T1000 (cell line): ENCODE measurements around the gene DDAH1.
"Not testable (repeated sequence)": the region's sequence is repeated elsewhere in the genome, so short reads cannot be mapped to it uniquely, and the experiment has no call there.

Experiments used
- DNase-seq: peaks from one replicate; lab custom pipeline; 2025; ENCODE audit warnings: mixed read lengths; lab: John Stamatoyannopoulos, UW

Gene DDAH1

GRCh38 chr1:85465099-85465785 lies at the start of gene DDAH1:
Gene DDAH1 (minus strand): TSS chr1:85465159. CDS start chr1:85465045, 114 bp downstream.
- no peak for DNase-seq

GRCh38 chr1:85513998-85514397 lies 49.0 kb upstream of the DDAH1 start:
- DNase-seq = not testable (repeated sequence)

GRCh38 chr1:85504417-85504816 lies 39.5 kb upstream of the DDAH1 start:
- DNase-seq = no peak

GRCh38 chr1:85502625-85503083 lies 37.7 kb upstream of the DDAH1 start:
- DNase-seq = no peak

- no peak for DNase-seq
Measured at GRCh38 chr1:85502171-85502570, 37.2 kb upstream of the DDAH1 start.

- DNase-seq = no peak
Measured at GRCh38 chr1:85501355-85501898, 36.5 kb upstream of the DDAH1 start.

- DNase-seq = no peak
Measured at GRCh38 chr1:85496941-85497582, 32.1 kb upstream of the DDAH1 start.

- peak; percentile 57 for DNase-seq
Measured at GRCh38 chr1:85495556-85495955, 30.6 kb upstream of the DDAH1 start.

- DNase-seq = no peak
Measured at GRCh38 chr1:85494904-85495266, 29.9 kb upstream of the DDAH1 start.

GRCh38 chr1:85494074-85494903 lies 29.3 kb upstream of the DDAH1 start:
- DNase-seq = no peak

GRCh38 chr1:85490270-85490985 lies 25.5 kb upstream of the DDAH1 start:
- DNase-seq = no peak

GRCh38 chr1:85488126-85488525 lies 23.2 kb upstream of the DDAH1 start:
- DNase-seq = no peak

- DNase-seq = no peak
Measured at GRCh38 chr1:85485516-85485915, 20.6 kb upstream of the DDAH1 start.

GRCh38 chr1:85484716-85485115 lies 19.8 kb upstream of the DDAH1 start:
- no peak for DNase-seq

GRCh38 chr1:85484264-85484663 lies 19.3 kb upstream of the DDAH1 start:
- no peak for DNase-seq

GRCh38 chr1:85481688-85482087 lies 16.7 kb upstream of the DDAH1 start:
- DNase-seq = no peak

GRCh38 chr1:85480566-85480965 lies 15.6 kb upstream of the DDAH1 start:
- DNase-seq = no peak

GRCh38 chr1:85479491-85479890 lies 14.5 kb upstream of the DDAH1 start:
- DNase-seq = no peak

- DNase-seq = no peak
Measured at GRCh38 chr1:85478366-85478765, 13.4 kb upstream of the DDAH1 start.

- DNase-seq = no peak
Measured at GRCh38 chr1:85475055-85475454, 10.1 kb upstream of the DDAH1 start.

- DNase-seq = peak; percentile 7
Measured at GRCh38 chr1:85473390-85473789, 8.4 kb upstream of the DDAH1 start.

- no peak for DNase-seq
Measured at GRCh38 chr1:85471558-85471957, 6.6 kb upstream of the DDAH1 start.
